ENCODE results near the gene TNFAIP8. TPM values are rescaled to one million over a fixed set of nuclear protein-coding genes. Genes with fewer than 3 reads are reported as not detected.

The TNFAIP8 gene
- total and polyA plus RNA-seq, 10 of the 15 experiments (the other 5 are each of a cell fraction or from before 2014, with no cell fraction given): 124 to 324 (median 177) TPM

GRCh38 chr5:119357808-119358529 is 2.1 kb downstream of the TNFAIP8 start:
- H3K27ac ChIP-seq (ENCODE audit: control insufficient read depth, insufficient read depth): peak overlapping the region; percentile 92
- peaks cover 100% of the 10 kb centered on the region for H3K79me2 ChIP-seq (ENCODE audit: control insufficient read depth, insufficient read depth, low read length)
- H3K9me3 ChIP-seq (replicated peaks; ENCODE audit: control insufficient read depth, insufficient read depth, low read length): no peaks in the 10 kb centered on the region
- FAIRE-seq: no peak
- H3K4me3 ChIP-seq: peak overlapping the region; percentile 96
- H3K9ac ChIP-seq (ENCODE audit: control insufficient read depth, insufficient read depth, low read length): peak overlapping the region; percentile 65
- no TSS peak for BruUV-seq (replicated peaks)
- ChIA-PET RAD21 (ENCODE audit: unreplicated experiment) (interaction anchor here (0.6 to 17.9 kb wide), 24 partner anchors 10 to 369 kb away, joined by 3 to 501 read pairs (median 5); partner anchors contain the start of genes DMXL1 and DTWD2), SMC1A (ENCODE audit: uncharacterized antibody, unreplicated experiment) (interaction anchor here (0.6 to 34.8 kb wide), 20 partner anchors 5 to 328 kb away, joined by 3 to 1117 read pairs (median 8); partner anchors contain the start of gene TNFAIP8), CTCF (interaction anchor here (0.9 to 6.5 kb wide), 13 partner anchors 8 to 369 kb away, joined by 3 to 154 read pairs (median 5); partner anchors contain the start of gene DTWD2), POLR2A (interaction anchor here (0.6 to 20.5 kb wide), 12 partner anchors 10 to 285 kb away, joined by 3 to 657 read pairs (median 6); no protein-coding TSS in a partner anchor)
- no peak for DNase-seq (ENCODE audit: low read depth, low spot score)
- H3K27me3 ChIP-seq (replicated peaks in 1 of 2; ENCODE audit: control insufficient read depth in 2 of 2, insufficient read depth in 2 of 2, low read length in 1 of 2): no peaks in the 10 kb centered on the region
- in situ Hi-C loops (cut with MboI) (no loop called here), intact Hi-C loops (cut with micrococcal nuclease; ENCODE audit: unreplicated experiment) (loop anchor here (5.0 to 10.0 kb wide), 3 partner anchors 39 to 633 kb away; partner anchors contain the start of gene DMXL1)
- no peak overlapping the region for H2AFZ ChIP-seq (ENCODE audit: control insufficient read depth, low read depth, low read length)
- H3K36me3 ChIP-seq (ENCODE audit: control insufficient read depth in 2 of 2, insufficient read depth in 2 of 2, low read length in 1 of 2): peaks cover 1 to 14% of the 10 kb centered on the region in 2 experiments; a peak in 2 of 4 replicates
- peak overlapping the region; percentile 95 for H3K4me2 ChIP-seq (ENCODE audit: control insufficient read depth, insufficient read depth)
- peaks cover 10% of the 10 kb centered on the region for H4K20me1 ChIP-seq (ENCODE audit: control insufficient read depth, insufficient read depth)
- TF ChIP-seq USF2 (IDR thresholded peaks at IDR 0.05; ENCODE audit: borderline replicate concordance, low read depth, low read length) (no peak), GATAD2B (conservative IDR thresholded peaks at IDR 0.05; ENCODE audit: low read depth) (no peak), BMI1 (IDR thresholded peaks at IDR 0.05; ENCODE audit: borderline replicate concordance) (no peak), CEBPZ (IDR thresholded peaks at IDR 0.05; ENCODE audit: low read depth, low read length) (no peak), MYC (IDR thresholded peaks at IDR 0.05; ENCODE audit: insufficient read depth, insufficient read length, insufficient replicate concordance, low read length, severe bottlenecking) (no peak), IKZF1 (conservative IDR thresholded peaks at IDR 0.05) (no peak), TCF7 (IDR thresholded peaks at IDR 0.05; ENCODE audit: borderline replicate concordance) (no peak), ZNF687 (IDR thresholded peaks at IDR 0.05) (no peak), ZNF384 (IDR thresholded peaks at IDR 0.05; ENCODE audit: borderline replicate concordance, low read depth, low read length) (no peak), NBN (IDR thresholded peaks at IDR 0.05) (no peak), ZBTB33 (IDR thresholded peaks at IDR 0.05) (no peak), ZNF274 (IDR thresholded peaks at IDR 0.05; ENCODE audit: insufficient read depth, insufficient read length) (no peak)
- 0% methylated on average over 6 of the region's 6 CpGs for WGBS (ENCODE audit: insufficient coverage, insufficient replicate concordance, low lambda C conversion rate, missing lambda C conversion rate)
- peaks cover 43% of the 10 kb centered on the region for H3K4me1 ChIP-seq (ENCODE audit: control insufficient read depth, insufficient read depth, low read length)
- ATAC-seq: no peak

All from GM12878 (cell line).